GM12801 (cell line): ENCODE results near the gene RSPH1.

Experiments
- TF ChIP-seq, protein P1 (sequence below): IDR thresholded peaks from one replicate; pipeline ENCODE4 v1.5.1; 2011; ENCODE audit warnings: control low read depth; ENCODE audit not compliant: insufficient read length; ENCODE audit errors: extremely low read depth

The RSPH1 gene

DNA sequence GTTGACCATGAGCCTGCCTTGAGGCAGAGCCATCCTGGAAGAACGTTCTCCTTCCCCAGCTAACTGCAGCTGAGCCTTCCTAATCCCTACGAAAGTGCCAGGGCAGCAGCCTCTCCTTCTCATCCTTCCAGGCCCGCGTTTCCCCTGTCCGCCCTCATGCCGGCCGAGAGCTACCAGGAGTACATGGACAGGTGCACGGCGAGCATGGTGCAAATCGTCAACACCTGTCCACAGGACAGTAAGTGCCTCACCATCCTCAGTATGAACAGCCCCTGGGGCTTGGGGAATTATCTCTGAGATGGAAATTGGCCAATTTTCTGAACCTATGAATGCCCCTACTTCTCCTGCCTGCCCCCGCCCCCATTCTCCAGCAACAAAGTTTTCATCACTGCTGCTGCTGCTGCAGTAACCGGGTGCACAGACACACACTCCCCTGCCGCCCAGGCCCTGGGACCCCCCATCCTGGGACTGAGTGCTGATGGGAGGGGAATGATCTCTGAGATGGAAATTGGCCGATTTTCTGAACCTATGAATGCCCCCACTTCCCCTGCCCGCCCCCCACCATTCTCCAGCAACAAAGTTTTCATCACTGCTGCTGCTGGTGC is 52.7 kb downstream of the RSPH1 start:
- TF ChIP-seq, protein P1, sequence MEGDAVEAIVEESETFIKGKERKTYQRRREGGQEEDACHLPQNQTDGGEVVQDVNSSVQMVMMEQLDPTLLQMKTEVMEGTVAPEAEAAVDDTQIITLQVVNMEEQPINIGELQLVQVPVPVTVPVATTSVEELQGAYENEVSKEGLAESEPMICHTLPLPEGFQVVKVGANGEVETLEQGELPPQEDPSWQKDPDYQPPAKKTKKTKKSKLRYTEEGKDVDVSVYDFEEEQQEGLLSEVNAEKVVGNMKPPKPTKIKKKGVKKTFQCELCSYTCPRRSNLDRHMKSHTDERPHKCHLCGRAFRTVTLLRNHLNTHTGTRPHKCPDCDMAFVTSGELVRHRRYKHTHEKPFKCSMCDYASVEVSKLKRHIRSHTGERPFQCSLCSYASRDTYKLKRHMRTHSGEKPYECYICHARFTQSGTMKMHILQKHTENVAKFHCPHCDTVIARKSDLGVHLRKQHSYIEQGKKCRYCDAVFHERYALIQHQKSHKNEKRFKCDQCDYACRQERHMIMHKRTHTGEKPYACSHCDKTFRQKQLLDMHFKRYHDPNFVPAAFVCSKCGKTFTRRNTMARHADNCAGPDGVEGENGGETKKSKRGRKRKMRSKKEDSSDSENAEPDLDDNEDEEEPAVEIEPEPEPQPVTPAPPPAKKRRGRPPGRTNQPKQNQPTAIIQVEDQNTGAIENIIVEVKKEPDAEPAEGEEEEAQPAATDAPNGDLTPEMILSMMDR, result no peak

DNA sequence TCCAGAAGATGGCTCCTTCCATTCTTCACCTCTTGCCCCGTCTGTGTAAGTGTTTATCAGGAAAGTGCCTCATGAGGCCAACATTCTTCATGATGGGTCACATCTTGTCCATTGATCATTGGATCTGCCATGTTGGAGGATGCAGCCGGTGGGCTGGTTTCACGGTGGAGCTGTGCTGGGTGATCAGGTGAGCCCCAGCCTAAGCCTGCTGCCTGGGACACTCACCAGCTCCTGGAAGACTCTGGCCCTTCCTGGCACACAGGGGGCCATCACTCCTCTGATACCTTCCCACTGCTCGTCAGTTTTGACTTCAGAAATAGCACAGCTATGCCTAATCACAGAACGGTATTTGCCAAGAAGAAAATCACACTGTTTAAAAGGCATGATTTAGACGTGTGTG is 54.1 kb downstream of the RSPH1 start:
- TF ChIP-seq, protein P1, result no peak

DNA sequence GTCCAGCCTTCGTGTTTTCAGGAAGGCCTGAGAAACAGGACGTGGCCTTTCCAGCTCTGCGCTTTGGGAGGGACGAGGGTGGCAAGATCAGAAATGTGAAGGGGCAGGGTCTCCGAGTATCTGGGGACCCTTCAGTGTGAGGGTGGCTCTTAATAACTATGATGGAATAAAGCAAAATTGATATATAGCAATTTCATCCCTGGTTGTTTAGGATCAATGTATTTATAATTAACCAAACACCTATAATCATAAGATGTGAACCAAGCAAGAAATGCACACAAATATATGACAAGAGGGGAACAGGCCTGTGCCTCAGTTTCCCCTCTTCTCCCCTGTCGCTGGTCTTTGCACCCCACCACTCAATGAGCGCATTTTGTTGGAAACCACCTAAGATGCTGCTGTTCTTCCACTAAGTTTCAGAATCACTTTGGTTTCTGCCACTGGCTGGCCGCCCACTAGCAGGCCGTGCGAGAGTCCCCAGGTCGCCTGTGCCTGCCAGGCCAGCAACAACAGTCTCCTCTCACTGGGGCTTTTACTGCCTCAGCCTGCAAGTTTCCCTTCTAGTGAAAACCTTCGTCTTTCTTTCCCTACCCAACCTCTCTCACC is 55.7 kb downstream of the RSPH1 start:
- TF ChIP-seq, protein P1, result no peak

DNA sequence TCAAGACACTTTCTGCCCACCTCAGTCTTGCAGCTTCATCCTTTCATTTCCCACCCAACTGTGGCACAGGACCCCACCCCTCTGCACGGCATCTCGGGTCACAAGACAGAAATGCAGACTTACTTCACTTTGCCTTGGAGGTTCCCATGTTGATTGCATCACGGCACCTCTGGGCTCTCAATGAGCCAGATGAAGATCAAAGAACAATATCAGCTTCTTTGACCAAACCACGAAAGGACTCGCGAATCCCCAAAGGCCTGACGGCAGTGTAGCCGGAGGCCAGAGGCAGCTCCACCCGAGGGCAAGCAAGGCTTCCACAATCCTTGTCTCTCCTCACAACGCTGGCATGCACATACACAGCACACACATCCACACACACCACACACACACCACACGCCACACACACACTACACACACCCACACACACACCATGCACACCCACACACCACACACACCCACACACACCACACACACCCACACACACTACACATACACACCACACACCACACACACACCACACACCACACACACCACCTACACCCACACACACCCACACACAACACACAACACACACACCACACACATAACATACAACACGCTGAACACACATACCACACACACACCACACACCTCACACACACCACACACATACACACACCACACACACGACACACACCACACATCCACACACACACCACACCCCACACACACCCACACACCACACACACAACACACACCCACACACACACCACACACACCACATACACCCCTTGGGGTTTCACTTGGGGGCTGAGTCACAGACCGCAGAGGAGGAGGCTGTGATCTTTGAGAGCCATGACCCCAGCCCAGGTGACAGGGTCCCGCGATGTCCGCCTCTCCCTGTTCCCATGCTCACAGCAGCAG is 56.5 kb downstream of the RSPH1 start:
- TF ChIP-seq, protein P1, result no peak

DNA sequence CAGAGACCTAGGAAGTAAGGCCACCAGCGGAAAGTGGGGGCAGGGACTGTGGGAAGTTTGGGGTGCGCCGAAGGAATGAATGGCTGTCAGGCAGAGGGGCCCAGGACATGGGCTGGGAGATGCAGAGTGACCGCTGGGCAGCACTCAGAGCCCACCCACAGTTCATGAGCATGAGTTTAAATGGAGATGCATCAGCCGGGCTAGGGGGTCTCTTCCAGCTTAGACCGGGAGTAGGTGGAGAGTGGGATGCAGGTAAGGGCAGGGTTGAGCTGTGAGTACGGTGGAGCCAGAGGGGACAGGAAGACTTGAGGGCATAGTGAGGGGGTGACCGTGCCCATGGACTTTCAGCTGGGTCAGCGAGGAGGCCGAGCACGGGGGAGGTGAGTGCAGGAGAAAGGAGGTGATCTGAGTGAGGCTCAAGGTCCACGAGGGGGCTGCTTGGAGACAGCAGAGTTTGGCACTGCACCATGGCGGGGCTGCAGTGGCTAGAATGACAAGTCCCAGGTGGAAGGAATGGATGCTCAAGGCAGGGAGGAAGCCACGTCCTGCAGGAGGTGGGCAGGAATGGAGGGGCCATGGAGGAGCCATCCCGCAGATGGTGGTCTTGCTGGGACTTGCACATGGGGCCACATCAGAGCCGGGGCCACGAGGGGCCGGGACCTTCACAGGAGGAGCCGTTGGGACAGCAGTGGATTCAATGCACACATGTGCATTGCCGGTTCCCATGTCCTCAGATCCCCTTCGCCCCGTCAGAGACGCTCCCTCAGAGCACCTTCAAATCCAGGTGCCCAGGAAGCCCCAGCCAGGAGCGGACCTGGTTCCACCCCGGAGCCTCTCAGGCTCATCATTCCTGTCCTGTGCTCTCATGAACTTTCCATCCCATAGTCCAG is 57.5 kb downstream of the RSPH1 start:
- TF ChIP-seq, protein P1, result no peak

DNA sequence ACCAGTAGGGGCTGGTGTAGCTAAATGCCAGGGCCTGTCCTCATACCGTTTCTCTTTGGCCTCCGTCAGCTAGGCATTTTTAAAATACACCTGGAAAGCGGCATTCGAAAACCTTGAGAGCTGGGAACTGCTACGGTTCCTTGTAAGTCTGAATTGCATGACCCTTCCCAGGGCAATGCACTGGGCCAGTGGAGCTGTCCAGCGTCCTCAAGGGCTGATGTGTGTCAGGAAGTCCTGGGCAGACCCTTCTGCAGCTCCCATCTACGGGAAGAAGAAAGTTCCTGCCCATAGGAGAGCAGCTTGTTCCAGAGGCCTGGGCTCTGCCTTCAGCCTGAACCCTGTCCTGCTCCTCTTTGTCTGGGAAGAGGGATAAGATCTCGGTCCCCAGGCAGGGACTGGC is 58.2 kb downstream of the RSPH1 start:
- TF ChIP-seq, protein P1, result no peak

DNA sequence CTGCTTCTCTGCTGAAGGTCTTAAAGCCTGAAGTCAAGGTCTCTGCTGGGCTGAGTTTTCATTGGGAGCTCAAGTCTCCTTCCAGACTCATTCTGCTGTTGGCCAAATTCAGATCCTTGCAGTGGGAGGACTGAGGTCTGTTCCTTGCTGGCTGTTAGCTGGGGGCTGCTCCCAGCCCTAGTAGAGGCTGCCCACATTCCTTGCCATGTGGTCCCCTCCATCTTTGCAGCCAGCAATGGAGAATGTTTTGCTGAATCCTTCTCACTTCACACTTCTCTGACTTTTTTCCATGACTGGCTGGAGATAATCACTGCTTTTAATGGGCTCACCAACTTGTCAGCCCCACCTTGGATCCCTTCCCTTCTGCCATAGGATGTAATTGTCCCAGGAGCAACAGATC is 59.1 kb downstream of the RSPH1 start:
- TF ChIP-seq, protein P1, result no peak
